A549 (cell line): ENCODE measurements around the gene CD226. TPM values are rescaled to one million over a fixed set of nuclear protein-coding genes. Genes with fewer than 3 reads are reported as not detected.
"Not testable (repeated sequence)": the region's sequence is repeated elsewhere in the genome, so short reads cannot be mapped to it uniquely, and the experiment has no call there.

Experiments used
- ATAC-seq, 2 experiments: fragments of 200-7000 bp in 1 of 2; fragments of >200 bp in 1 of 2; cut with Nextera tagmentation in 1 of 2; cut with Tn5 transposase in 1 of 2; 3 replicates each; pipeline versions ENCODE4 v1.8.0 to v1.9.1; 2018 to 2020; ENCODE audit warnings: mild to moderate bottlenecking in 1 of 2, moderate library complexity in 1 of 2
- CTCF ChIA-PET: fragments of 300-600 bp; sonication (Branson Sonifier 250); formaldehyde crosslinking; extraction: SDS; loops from one replicate; lab custom pipeline; 2021; ENCODE audit warnings: antibody characterized with exemption, inconsistent platforms; lab: Yijun Ruan, JAX
- POLR2A ChIA-PET: fragments of 350-600 bp; formaldehyde crosslinking; extraction: SDS; loops from one replicate; lab custom pipeline; 2021; ENCODE audit warnings: antibody characterized with exemption, inconsistent platforms; lab: Yijun Ruan, JAX
- DNase-seq, 2 experiments: peaks; one replicate each; pipeline versions ENCODE4 v3.0.0 to v3.0.0-alpha.2; 2011 to 2016; ENCODE audit warnings: low read depth in 1 of 2, low spot score in 1 of 2
- FAIRE-seq: peaks from 2 replicates; lab custom pipeline; 2011; peaks lifted over from hg19 to GRCh38; lab: Jason Lieb, UNC
- H3K27ac ChIP-seq, 2 experiments: fragments of >200 bp; sonication (Bioruptor Twin); formaldehyde crosslinking; 3 replicates each; pipeline ENCODE4 v1.5.1; 2016 to 2017
- H3K4me1 ChIP-seq: fragments of >200 bp; sonication (Bioruptor Twin); formaldehyde crosslinking; 3 replicates; pipeline ENCODE4 v1.6.1; 2016
- H3K4me2 ChIP-seq: fragments of >200 bp; sonication (Bioruptor Twin); formaldehyde crosslinking; 3 replicates; pipeline ENCODE4 v1.6.1; 2016
- H3K4me3 ChIP-seq: fragments of >200 bp; sonication (Bioruptor Twin); formaldehyde crosslinking; 3 replicates; pipeline ENCODE4 v1.5.1; 2016
- H3K9me3 ChIP-seq: fragments of >200 bp; sonication (Bioruptor Twin); formaldehyde crosslinking; 3 replicates; pipeline ENCODE4 v1.6.1; 2016
- CBX8 ChIP-seq: fragments of 200-600 bp; sonication (generic); IDR thresholded peaks from 2 replicates; pipeline ENCODE4 v1.6.1; 2016
- CHD2 ChIP-seq: fragments of 150-350 bp; IDR thresholded peaks from 2 replicates; pipeline ENCODE4 v1.6.1; 2014; ENCODE audit warnings: low read length; ENCODE audit not compliant: partially characterized antibody
- E2F6 ChIP-seq: IDR thresholded peaks from 2 replicates; pipeline ENCODE4 v1.6.1; 2012; ENCODE audit warnings: low read depth, borderline replicate concordance
- EHMT2 ChIP-seq: fragments of 200-600 bp; sonication (generic); IDR thresholded peaks from 2 replicates; pipeline ENCODE4 v1.6.1; 2016; ENCODE audit warnings: antibody characterized with exemption, low read depth, mild to moderate bottlenecking, moderate library complexity
- EP300 ChIP-seq, 2 experiments: fragments of >200 bp; sonication (Bioruptor Twin); formaldehyde crosslinking; IDR thresholded peaks; 2 replicates in 1 of 2; 3 replicates in 1 of 2; pipeline ENCODE4 v1.6.1; 2016 to 2017
- FOSL2 ChIP-seq, 2 experiments: fragments of 450-650 bp in 1 of 2; fragments of >200 bp in 1 of 2; sonication (Bioruptor Twin) in 1 of 2; formaldehyde crosslinking; IDR thresholded peaks; 2 replicates each; pipeline versions ENCODE4 v1.5.0 to v1.6.1; 2016 to 2020; ENCODE audit warnings: mild to moderate bottlenecking in 1 of 2, moderate library complexity in 1 of 2
- FOXS1 ChIP-seq: fragments of 250-450 bp; sonication (Bioruptor Pico); IDR thresholded peaks from 2 replicates; pipeline ENCODE4 v1.5.0; 2020; ENCODE audit warnings: mild to moderate bottlenecking, moderate library complexity
- HDAC2 ChIP-seq: fragments of 200-600 bp; sonication (generic); IDR thresholded peaks from 2 replicates; pipeline ENCODE4 v1.6.1; 2016
- HOXA7 ChIP-seq: fragments of 250-450 bp; sonication (Bioruptor Pico); IDR thresholded peaks from 2 replicates; pipeline ENCODE4 v1.5.0; 2020; ENCODE audit warnings: mild to moderate bottlenecking, moderate library complexity
- HOXB13 ChIP-seq: fragments of 250-450 bp; sonication (Bioruptor Pico); IDR thresholded peaks from 2 replicates; pipeline ENCODE4 v1.5.0; 2020; ENCODE audit warnings: low read depth, mild to moderate bottlenecking, moderate library complexity
- HOXB5 ChIP-seq: fragments of 250-450 bp; sonication (Bioruptor Pico); IDR thresholded peaks from 2 replicates; pipeline ENCODE4 v1.5.0; 2020; ENCODE audit warnings: mild to moderate bottlenecking, moderate library complexity
- JUNB ChIP-seq: fragments of >200 bp; sonication (Bioruptor Twin); formaldehyde crosslinking; IDR thresholded peaks from 2 replicates; pipeline ENCODE4 v1.6.1; 2016
- KDM5A ChIP-seq: fragments of 200-600 bp; sonication (generic); IDR thresholded peaks from 2 replicates; pipeline ENCODE4 v1.6.1; 2016; ENCODE audit warnings: antibody characterized with exemption, mild to moderate bottlenecking
- MAX ChIP-seq: IDR thresholded peaks from 2 replicates; pipeline ENCODE4 v1.6.1; 2012
- MYC ChIP-seq: IDR thresholded peaks from 2 replicates; pipeline ENCODE4 v1.6.1; 2012; ENCODE audit warnings: mild to moderate bottlenecking, inconsistent platforms, low read length, improper control_type of control experiment, borderline replicate concordance
- NFE2L2 ChIP-seq: fragments of 150-350 bp; conservative IDR thresholded peaks from 2 replicates; pipeline ENCODE4 v1.6.1; 2014; ENCODE audit warnings: low read length
- POLR2A ChIP-seq: IDR thresholded peaks from 2 replicates; pipeline ENCODE4 v1.6.1; 2012; ENCODE audit warnings: mild to moderate bottlenecking, low read length
- RAD21 ChIP-seq, 2 experiments: fragments of >200 bp in 1 of 2; sonication (Bioruptor Twin) in 1 of 2; formaldehyde crosslinking in 1 of 2; IDR thresholded peaks in 1 of 2; conservative IDR thresholded peaks in 1 of 2; 2 replicates in 1 of 2; 3 replicates in 1 of 2; pipeline ENCODE4 v1.6.1; 2012 to 2018; ENCODE audit warnings: inconsistent platforms in 1 of 2
- REST ChIP-seq: fragments of 200-600 bp; sonication (generic); IDR thresholded peaks from 2 replicates; pipeline ENCODE4 v1.6.1; 2016; ENCODE audit warnings: antibody characterized with exemption, mild to moderate bottlenecking, moderate library complexity
- RFX5 ChIP-seq: fragments of 450-650 bp; IDR thresholded peaks from 2 replicates; pipeline ENCODE4 v1.7.1; 2014; ENCODE audit warnings: antibody characterized with exemption, mild to moderate bottlenecking, moderate library complexity
- ZC3H11A ChIP-seq: fragments of 450-650 bp; IDR thresholded peaks from 2 replicates; pipeline ENCODE4 v1.6.1; 2014; ENCODE audit warnings: antibody characterized with exemption, mild to moderate bottlenecking
- WGBS: methylation state at CpG from one replicate; pipeline ENCODE4 v1.1.6; 2017; ENCODE audit errors: missing lambda C conversion rate; 5-methylcytosine and 5-hydroxymethylcytosine counted together
- polyA plus RNA-seq, 4 experiments: library from polyadenylated mRNA; depleted of rRNA in 3 of 4; stranded (reverse); fragments of >200 nt; fragmentation: RNase III in 1 of 4; extraction: RNeasy Plus Mini Kit Qiagen cat#74134 plus additional on column Dnase treatment in 1 of 4; gene quantifications; 2 replicates in 3 of 4; 3 replicates in 1 of 4; pipeline ENCODE4 v1.2.3, GENCODE V29; 2011 to 2017

Gene CD226
- polyA plus RNA-seq, 2 of the 4 experiments (the other 2 are of a cell fraction) = 0.28 to 0.92 TPM

DNA sequence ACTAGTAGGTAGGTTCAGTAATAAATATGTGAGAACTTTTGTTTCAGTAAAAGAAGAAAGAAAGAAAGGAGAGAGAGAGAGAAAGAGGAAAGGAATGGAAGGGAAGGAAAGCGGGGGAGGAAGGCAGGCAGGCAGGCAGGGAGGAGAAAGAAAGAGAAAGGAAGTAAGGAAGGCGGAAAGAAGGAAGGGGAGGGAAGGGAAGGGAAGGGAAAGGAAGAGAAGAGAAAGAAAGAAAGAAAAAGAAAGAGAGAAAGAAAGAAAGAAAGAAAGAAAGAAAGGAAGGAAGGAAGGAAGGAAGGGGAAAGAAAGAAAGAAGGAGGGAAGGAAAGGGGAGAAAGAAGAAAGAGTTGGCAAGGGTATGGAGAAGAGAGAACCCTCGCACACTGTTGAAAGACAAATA is 67.6 kb downstream of the CD226 start:
- no peak overlapping the region for H3K27ac ChIP-seq
- no peak overlapping the region for H3K4me3 ChIP-seq
- H3K9me3 ChIP-seq = no peaks in the 10 kb centered on the region
- ATAC-seq (no peak), DNase-seq (no peak), FAIRE-seq (no peak)
- H3K4me2 ChIP-seq = no peak overlapping the region
- H3K4me1 ChIP-seq = no peaks in the 10 kb centered on the region
- WGBS = 92% methylated on average over 3 of the region's 3 CpGs
- ChIA-PET CTCF (no interaction called here), POLR2A (no interaction called here)
- TF ChIP-seq HDAC2 (no peak), HOXB13 (CRISPR knock-in tag) (no peak), FOXS1 (CRISPR knock-in tag) (no peak), E2F6 (no peak), NFE2L2 (no peak), CBX8 (no peak), RFX5 (no peak), RAD21 (conservative IDR thresholded peaks at IDR 0.05 in 1 of 2, IDR thresholded peaks at IDR 0.05 in 1 of 2) (no peak), JUNB (no peak), HOXA7 (CRISPR knock-in tag) (no peak), EP300 (IDR thresholded peaks at IDR 0.05) (no peak), POLR2A (no peak), CHD2 (no peak), KDM5A (no peak)

- WGBS = 44% methylated on average over 3 of the region's 3 CpGs
- H3K4me3 ChIP-seq, H3K4me1 ChIP-seq, ATAC-seq, H3K4me2 ChIP-seq, CTCF ChIA-PET, POLR2A ChIA-PET, FAIRE-seq, H3K27ac ChIP-seq, DNase-seq, H3K9me3 ChIP-seq: not testable (repeated sequence)
These were observed 68.6 kb downstream of the CD226 start for GRCh38 chr18:69879051-69879450.

GRCh38 chr18:69878213-69878933 is 69.3 kb downstream of the CD226 start:
- FAIRE-seq (no peak), DNase-seq (no peak), ATAC-seq (no peak)
- TF ChIP-seq CHD2 (no peak), REST (no peak), FOSL2 (IDR thresholded peaks at IDR 0.05) (no peak), FOSL2 (CRISPR knock-in tag; IDR thresholded peaks at IDR 0.05) (no peak), MYC (no peak), MAX (no peak), HOXB5 (CRISPR knock-in tag) (no peak), ZC3H11A (no peak), EHMT2 (no peak)
- ChIA-PET CTCF (interaction anchor here (0.8 kb wide), 1 partner anchor 14 kb away, joined by 3 read pairs; no protein-coding TSS in a partner anchor), POLR2A (no interaction called here)
- Histone ChIP-seq H3K4me3 (no peak overlapping the region), H3K4me1 (no peaks in the 10 kb centered on the region), H3K4me2 (no peak overlapping the region), H3K27ac (no peak overlapping the region), H3K9me3 (no peaks in the 10 kb centered on the region)
- WGBS = 80% methylated on average over 6 of the region's 6 CpGs
